H1 (cell line): ENCODE measurements around the gene TUBGCP4. TPM values are rescaled to one million over a fixed set of nuclear protein-coding genes. Genes with fewer than 3 reads are reported as not detected.

Experiments
- JUN ChIP-seq: IDR thresholded peaks from 2 replicates; pipeline ENCODE4 v1.6.1; 2011; ENCODE audit warnings: low read depth, mild to moderate bottlenecking, improper control_type of control experiment, low read length
- MAX ChIP-seq: IDR thresholded peaks from 2 replicates; pipeline ENCODE4 v1.6.1; 2012; ENCODE audit warnings: inconsistent platforms
- NANOG ChIP-seq: IDR thresholded peaks from 2 replicates; pipeline ENCODE4 v1.6.1; 2011; ENCODE audit warnings: low read length, low read depth, mild to moderate bottlenecking, inconsistent platforms; ENCODE audit not compliant: insufficient read depth, poor library complexity, severe bottlenecking
- RNF2 ChIP-seq: fragments of 200-900, 300-1000 bp; sonication (generic); IDR thresholded peaks from 2 replicates; pipeline ENCODE4 v1.7.1; 2016; ENCODE audit warnings: borderline replicate concordance, low read depth, mild to moderate bottlenecking, antibody characterized with exemption, low read length; ENCODE audit not compliant: poor library complexity, severe bottlenecking; ENCODE audit errors: missing control alignments
- SAP30 ChIP-seq: fragments of 300-600 bp; sonication (generic); IDR thresholded peaks from 2 replicates; pipeline ENCODE4 v1.7.1; 2012; ENCODE audit warnings: low read length, moderate library complexity, mild to moderate bottlenecking, inconsistent platforms; ENCODE audit not compliant: insufficient read depth, insufficient replicate concordance
- SP4 ChIP-seq: IDR thresholded peaks from 2 replicates; pipeline ENCODE4 v1.6.1; 2012; ENCODE audit warnings: low read length, inconsistent platforms
- polyA plus RNA-seq, 7 experiments: library from polyadenylated mRNA; depleted of rRNA in 3 of 7; stranded (reverse) in 5 of 7; unstranded in 2 of 7; fragments of >200 nt in 5 of 7; fragments of 200-250 nt in 2 of 7; gene quantifications; 1 replicate in 5 of 7; 2 replicates in 1 of 7; 4 replicates in 1 of 7; pipeline versions ENCODE4 v1.2.1 to v1.2.3, GENCODE V29; 2011 to 2013; ENCODE audit warnings: missing spikeins in 2 of 7, mixed read lengths in 2 of 7
- total RNA-seq: library from RNA; stranded (reverse); fragmentation: NEBNext Ultra II Directional; extraction: Animal tissue kit (Norgen Biotek cat#: 25700); gene quantifications from 2 replicates; pipeline ENCODE4 v1.2.1, GENCODE V29; 2021
- TF ChIP-seq, protein P1 (sequence below): IDR thresholded peaks from 2 replicates; pipeline ENCODE4 v1.6.1; 2012; ENCODE audit warnings: inconsistent platforms

Gene TUBGCP4
- total and polyA plus RNA-seq, 2 of the 8 experiments (the other 6 are each of a cell fraction or from before 2014, with no cell fraction given) = 7.3 to 23.4 TPM

DNA sequence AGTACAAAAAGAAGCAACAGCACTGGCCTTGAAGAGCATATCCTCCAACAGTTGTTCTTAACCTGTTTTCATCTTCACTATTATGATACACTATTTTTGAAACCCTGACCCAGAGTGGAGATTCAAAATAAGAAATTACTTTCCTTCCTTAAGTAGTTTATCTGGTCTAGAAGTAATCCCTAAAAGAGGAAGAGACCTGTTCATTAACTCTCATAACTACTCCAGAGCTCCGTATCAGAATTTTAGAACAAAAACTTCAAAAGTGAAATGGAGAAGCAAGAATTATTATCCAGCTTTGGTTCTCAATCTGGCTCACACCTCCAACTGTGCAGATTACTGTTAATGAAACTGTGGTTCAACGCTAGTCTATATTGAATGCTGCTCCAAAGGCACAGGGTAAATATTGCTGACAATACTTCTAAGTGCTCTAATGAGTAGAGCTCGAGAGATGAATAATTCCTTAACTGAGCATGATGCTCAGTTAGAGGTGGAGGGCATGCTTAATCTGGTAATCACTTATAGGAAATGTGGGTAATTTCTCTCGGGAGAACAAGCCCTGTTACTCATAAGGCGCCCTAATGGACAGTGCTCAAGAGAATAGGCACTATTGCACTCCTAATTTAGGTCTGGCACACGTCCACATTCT is 45.7 kb upstream of the TUBGCP4 start (continued):
- TF ChIP-seq SAP30 (no peak), JUN (no peak), NANOG (no peak), SP4 (no peak), MAX (no peak), RNF2 (no peak)
- TF ChIP-seq, protein P1, sequence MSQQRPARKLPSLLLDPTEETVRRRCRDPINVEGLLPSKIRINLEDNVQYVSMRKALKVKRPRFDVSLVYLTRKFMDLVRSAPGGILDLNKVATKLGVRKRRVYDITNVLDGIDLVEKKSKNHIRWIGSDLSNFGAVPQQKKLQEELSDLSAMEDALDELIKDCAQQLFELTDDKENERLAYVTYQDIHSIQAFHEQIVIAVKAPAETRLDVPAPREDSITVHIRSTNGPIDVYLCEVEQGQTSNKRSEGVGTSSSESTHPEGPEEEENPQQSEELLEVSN = no peak
